Measurements from ENCODE around the gene CLEC18A.
"Not testable (repeated sequence)": the region's sequence is repeated elsewhere in the genome, so short reads cannot be mapped to it uniquely, and the experiment has no call there.

- TF ChIP-seq, protein P1, sequence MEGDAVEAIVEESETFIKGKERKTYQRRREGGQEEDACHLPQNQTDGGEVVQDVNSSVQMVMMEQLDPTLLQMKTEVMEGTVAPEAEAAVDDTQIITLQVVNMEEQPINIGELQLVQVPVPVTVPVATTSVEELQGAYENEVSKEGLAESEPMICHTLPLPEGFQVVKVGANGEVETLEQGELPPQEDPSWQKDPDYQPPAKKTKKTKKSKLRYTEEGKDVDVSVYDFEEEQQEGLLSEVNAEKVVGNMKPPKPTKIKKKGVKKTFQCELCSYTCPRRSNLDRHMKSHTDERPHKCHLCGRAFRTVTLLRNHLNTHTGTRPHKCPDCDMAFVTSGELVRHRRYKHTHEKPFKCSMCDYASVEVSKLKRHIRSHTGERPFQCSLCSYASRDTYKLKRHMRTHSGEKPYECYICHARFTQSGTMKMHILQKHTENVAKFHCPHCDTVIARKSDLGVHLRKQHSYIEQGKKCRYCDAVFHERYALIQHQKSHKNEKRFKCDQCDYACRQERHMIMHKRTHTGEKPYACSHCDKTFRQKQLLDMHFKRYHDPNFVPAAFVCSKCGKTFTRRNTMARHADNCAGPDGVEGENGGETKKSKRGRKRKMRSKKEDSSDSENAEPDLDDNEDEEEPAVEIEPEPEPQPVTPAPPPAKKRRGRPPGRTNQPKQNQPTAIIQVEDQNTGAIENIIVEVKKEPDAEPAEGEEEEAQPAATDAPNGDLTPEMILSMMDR (IDR thresholded peaks at IDR 0.05; ENCODE audit: insufficient read depth, low read depth, low read length) = not testable (repeated sequence)
- not testable (repeated sequence) for TF ChIP-seq EZH2 (IDR thresholded peaks at IDR 0.05; ENCODE audit: insufficient read depth, low read length)
Observed at GRCh38 chr16:70008604-70009003, 57.5 kb downstream of the CLEC18A start.
